AG04449 (cell line): ENCODE data around the gene BCL11B.

Experiments used
- CTCF ChIA-PET: fragments of 350-600 bp; formaldehyde crosslinking; extraction: SDS; loops from one replicate; lab custom pipeline; 2021; ENCODE audit warnings: antibody characterized with exemption; lab: Yijun Ruan, JAX
- POLR2A ChIA-PET: fragments of 400-600, 350-600 bp; formaldehyde crosslinking; extraction: SDS; loops from one replicate; lab custom pipeline; 2020; ENCODE audit warnings: antibody characterized with exemption, inconsistent platforms; lab: Yijun Ruan, JAX
- DNase-seq: peaks from one replicate; pipeline ENCODE4 v3.0.0-alpha.2; 2010; ENCODE audit warnings: low read depth, low spot score
- H3K4me3 ChIP-seq: 2 replicates; pipeline ENCODE4 v1.5.1; 2011; ENCODE audit warnings: low read depth, mild to moderate bottlenecking, control low read depth, low read length
- TF ChIP-seq, protein P1 (sequence below): IDR thresholded peaks from one replicate; pipeline ENCODE4 v1.5.1; 2011; ENCODE audit warnings: mild to moderate bottlenecking, moderate library complexity, low read length, control low read depth, inconsistent platforms; ENCODE audit not compliant: insufficient read depth; ENCODE audit errors: missing control alignments

Gene BCL11B

DNA sequence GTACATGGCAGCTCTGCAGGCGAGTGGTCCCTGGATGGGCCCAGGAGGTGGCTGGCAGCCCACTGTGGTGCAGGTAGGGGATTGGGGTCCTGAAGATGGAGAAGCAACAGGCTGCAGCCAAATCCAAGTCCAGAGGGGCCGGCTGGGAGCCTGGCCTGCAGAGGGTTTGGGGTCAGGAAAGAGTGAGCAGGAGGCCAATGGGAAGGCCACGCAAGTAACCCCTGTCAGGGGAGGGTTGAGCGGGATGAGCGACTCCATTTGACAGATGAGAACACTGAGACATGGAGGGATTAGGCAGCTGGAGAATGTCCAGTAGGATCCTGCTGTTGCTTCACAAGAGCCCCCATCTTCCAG lies 136.0 kb downstream of the BCL11B start:
- ChIA-PET CTCF (no interaction called here), POLR2A (no interaction called here)
- TF ChIP-seq, protein P1, sequence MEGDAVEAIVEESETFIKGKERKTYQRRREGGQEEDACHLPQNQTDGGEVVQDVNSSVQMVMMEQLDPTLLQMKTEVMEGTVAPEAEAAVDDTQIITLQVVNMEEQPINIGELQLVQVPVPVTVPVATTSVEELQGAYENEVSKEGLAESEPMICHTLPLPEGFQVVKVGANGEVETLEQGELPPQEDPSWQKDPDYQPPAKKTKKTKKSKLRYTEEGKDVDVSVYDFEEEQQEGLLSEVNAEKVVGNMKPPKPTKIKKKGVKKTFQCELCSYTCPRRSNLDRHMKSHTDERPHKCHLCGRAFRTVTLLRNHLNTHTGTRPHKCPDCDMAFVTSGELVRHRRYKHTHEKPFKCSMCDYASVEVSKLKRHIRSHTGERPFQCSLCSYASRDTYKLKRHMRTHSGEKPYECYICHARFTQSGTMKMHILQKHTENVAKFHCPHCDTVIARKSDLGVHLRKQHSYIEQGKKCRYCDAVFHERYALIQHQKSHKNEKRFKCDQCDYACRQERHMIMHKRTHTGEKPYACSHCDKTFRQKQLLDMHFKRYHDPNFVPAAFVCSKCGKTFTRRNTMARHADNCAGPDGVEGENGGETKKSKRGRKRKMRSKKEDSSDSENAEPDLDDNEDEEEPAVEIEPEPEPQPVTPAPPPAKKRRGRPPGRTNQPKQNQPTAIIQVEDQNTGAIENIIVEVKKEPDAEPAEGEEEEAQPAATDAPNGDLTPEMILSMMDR = no peak
- no peak overlapping the region for H3K4me3 ChIP-seq
- no peak for DNase-seq

DNA sequence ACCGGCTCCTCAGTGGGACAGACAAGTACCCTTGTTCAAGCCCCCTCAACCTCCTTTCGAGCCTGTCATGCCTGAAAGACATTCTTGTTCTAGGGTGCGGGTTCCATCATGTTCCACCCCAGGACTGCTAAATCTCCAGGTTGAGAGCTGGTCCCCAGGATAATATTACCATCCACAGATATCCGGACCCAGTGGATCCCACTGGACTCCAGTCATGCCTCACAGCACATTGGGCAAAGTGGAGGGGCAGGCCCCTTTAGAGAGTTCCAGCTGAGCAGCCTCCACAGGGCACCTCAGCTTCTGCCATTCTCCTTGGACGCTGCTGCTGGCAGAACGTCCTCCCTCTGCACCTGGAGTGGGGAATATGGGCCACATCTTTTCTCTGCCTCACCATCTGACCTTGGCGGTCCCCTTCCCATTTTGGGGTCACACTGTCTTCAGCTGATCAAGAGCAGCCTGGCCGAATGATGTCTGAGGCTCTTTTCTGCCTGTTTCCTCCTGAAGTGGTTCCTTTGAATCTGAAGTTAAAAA lies 137.4 kb downstream of the BCL11B start:
- DNase-seq = no peak
- no peak overlapping the region for H3K4me3 ChIP-seq
- POLR2A ChIA-PET = no interaction called here
- CTCF ChIA-PET = no interaction called here
- TF ChIP-seq, protein P1 = no peak

DNA sequence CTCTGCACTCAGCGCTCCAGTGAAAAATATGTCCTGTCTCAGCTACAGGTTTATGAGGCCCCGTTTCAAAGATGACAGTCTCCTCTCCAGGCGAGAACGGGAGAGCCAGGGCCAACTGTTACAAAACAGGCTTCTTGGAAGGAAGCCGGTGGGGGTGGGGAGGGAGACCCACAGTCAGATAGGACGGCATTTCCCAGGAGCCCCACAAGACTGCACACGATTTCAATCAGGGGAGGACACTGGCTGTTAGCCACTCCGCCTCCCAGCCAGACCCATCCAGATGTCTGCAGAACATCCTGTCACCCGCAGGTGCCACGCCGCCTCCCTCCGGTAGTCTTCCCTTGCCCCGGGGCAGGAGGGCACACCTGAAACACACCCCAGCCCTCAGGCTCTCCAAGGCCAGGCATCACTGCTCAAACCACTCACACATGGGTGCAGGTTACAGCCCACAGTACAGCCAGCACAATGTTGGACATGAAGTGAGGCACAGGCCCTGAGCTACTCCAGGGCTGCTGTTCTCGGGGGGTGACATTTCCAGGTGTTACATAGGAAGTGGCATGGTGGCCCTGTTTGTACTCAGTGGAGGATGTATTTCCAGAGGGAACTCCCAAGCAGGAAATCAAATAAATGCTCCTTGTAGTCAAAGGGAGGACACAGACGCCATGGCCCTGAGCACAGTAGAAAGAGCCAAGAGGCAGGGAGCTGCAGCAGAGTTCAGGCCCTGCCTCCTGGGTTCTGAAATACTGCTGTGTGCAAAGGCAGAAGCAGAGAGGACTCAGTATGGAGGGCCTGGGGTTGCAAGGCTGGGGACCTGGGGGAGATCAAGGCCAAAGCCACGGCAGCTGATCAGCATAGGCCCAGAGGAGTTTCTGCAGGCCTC lies 138.1 kb downstream of the BCL11B start:
- ChIA-PET POLR2A (no interaction called here), CTCF (no interaction called here)
- TF ChIP-seq, protein P1 = no peak
- no peak overlapping the region for H3K4me3 ChIP-seq
- DNase-seq = no peak

DNA sequence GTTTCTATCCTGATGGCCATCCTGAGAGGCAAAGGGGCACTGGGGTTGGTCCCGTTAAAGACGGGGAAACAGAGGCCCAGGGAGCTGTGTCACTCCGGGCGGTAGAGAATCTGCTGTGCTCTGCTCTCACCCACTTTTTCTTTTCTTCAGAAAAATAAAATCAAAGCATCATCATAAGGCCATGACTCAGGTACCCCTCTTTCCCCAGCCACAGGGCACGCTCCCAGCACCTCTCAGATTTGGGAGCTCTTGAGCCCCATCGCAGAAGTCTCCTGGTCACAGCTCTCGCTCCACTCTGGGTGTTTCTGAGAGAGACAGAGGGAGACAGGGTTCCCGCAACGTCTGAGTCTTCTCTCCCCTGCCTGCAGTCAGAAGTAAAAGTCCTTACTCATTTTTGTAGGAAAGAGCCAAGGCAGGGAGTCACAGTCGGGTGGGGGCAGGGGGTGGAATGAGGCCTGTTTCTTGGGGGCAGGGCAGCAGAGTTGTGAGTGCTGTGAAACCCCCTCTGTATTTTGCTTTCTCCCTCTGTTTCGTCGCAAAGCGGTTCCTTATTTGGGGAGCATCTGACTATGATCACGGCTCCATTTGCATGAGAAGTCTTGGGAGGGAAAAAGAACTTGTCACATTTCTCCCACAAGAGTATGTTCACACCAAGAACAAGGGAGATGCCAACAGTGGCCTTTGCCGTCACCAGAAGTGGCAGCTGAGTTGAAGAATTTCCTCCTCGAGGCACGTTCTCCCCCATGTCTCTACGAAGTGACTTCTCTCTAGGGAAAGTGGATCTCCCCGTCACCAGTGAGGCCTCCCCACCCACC lies 139.0 kb downstream of the BCL11B start:
- no peak overlapping the region for H3K4me3 ChIP-seq
- ChIA-PET CTCF (no interaction called here), POLR2A (no interaction called here)
- no peak for DNase-seq
- TF ChIP-seq, protein P1 = no peak

DNA sequence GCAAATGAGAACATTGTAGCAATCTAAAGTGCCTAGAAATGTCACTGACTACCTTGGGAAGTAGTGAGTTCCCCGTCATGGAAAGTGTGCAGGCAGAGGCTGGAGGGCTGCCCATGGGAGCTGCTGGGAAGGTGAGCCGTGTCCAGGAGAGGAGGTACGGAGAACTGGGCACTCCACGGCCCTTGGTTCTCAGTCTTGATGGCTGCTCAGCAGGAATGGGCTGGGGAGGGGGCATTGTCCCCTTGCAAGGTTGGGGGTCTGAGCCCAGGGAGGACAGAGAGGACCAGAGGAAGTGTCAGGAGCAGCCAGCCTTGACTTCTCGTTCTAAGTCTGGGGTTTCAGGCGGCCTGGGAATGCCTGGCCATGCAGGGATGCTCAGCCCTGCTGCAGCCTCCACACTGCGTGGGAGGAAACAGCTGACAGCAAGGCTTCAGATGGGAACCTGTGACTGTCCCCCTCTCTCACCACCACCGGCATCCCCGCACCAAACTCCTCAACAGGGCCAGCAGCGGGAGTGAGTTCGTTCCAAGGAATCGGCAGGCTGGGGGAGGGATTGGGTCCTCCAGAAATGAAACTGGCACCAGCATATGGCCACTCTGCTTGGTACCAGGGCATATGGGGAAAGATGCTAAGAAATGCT lies 140.2 kb downstream of the BCL11B start:
- POLR2A ChIA-PET = no interaction called here
- no peak overlapping the region for H3K4me3 ChIP-seq
- TF ChIP-seq, protein P1 = no peak
- CTCF ChIA-PET = no interaction called here
- DNase-seq = no peak
